HG03064 (cell line): ENCODE data around the gene RRAS2.

Source experiments
- ATAC-seq: cut with Tn5 transposase; IDR thresholded peaks from one replicate; pipeline ENCODE4 v1.9.1; 2021; ENCODE audit warnings: low read depth; ENCODE audit not compliant: unreplicated experiment

The RRAS2 gene

DNA sequence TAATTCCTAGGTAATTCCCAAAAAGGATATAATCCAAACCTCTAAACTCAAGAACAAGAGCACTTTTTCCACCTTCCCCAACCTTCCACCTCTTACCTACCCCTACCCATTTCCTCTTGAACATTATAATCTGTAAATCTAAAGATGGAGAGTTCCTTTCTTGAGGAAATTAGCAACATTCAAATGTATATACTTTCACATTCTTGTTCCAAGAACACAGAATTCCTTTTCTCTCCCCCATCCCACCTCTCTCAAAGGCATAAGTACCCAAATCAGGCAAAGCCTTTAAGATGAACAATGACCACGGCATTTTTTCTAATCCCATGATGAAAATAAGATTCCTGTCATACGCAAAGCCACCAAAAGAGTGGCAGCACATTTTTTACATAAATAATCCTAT is 18.3 kb downstream of the RRAS2 start:
- ATAC-seq: no peak

DNA sequence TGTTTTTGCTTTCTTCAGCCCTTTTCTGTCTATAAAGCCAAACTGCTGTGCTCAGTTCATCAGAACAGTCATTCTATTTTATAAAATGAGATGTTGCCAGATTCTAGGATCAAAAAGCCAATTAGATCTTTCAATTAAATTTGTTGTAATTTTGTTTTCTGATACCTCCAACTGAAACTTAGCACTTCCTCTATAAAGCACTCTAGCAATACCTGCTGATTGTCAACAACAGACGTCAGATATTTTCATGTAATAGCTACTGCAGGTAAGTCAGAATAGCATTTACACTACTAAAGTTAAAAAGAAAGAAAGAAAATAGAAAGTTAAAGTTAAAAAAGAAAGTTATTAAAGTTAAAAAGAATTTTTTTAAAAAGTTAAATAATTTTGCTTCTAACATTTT is 19.6 kb downstream of the RRAS2 start:
- ATAC-seq: no peak

DNA sequence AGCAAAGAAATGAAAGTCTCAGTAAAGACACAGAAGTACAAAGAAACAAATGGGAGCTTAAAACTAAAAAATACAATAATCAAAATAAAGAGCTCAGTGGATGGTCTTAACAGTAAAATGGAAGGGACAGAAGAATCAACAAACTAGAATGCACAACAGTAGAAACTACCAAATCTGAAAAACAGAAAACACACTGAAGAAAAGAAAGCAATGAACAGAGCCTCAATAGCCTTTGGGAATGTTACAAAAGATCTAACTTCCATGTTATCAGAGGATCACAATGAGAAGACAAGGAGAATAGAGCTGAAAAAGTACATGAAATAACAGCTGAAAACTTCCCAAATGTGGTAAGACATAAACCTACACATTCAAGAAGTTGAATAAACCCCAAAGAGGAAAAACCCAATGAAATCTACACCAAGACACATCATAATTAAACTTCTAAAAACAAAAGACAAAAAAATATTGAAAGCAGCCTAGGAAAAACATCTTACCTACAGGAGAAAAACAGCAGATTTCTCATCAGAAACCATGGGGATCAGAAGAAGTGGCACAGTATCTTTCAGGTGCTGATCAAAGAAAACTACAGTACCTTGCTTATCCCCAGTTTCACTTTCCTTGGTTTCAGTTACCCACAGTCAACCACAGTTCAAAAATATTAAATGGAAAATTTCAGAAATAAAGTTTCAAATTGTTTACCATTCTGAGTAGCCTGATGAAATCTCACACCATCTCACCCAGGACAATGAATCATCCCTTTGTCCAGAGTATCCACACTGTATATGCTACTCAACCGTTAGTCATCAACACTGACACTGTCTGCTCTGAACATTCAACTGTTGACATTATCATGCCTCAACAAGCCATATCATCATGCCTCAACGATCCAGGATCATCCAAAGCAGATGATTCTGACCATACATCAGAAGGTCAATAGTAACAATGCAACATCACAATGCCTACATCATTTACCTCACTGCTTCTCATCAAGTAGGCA is 22.2 kb downstream of the RRAS2 start:
- no peak for ATAC-seq

DNA sequence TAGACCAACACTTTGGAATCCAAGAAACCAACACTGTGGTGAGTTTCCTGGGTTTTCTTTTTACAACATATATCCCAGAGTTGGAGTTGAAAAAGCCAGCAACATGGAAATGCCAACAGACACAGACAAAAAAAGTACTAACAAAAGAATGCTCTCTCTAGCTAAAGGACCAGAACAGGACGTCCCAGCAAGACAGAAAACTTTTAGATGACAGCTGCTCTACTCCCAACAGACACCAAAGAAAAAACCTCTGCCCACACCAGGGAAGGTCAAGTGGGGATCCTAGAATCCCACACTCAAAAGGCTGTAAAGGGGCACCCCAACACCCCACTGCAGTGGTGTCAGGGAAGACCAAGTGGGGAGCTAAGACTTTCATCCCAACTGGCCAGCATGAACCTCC is 23.3 kb downstream of the RRAS2 start:
- no peak for ATAC-seq

DNA sequence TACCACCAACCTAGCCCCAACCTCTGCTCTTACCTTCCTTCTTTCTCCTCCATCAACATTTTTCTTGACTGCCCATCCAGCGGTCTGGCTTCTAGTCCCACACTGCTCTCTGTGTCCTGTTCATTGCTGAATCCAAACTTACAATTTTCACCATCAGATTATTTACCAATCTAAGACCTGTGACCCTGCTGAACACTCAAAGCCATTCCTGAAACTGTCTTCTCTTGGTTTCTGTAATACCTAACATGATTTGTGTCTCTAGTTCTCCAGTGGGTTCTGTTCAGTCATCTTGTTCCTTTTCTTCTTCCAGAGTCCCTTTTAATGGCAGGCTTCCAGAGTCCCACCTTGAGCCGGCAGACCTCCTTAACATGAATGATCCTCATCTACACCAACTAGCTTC is 24.1 kb downstream of the RRAS2 start:
- no peak for ATAC-seq

DNA sequence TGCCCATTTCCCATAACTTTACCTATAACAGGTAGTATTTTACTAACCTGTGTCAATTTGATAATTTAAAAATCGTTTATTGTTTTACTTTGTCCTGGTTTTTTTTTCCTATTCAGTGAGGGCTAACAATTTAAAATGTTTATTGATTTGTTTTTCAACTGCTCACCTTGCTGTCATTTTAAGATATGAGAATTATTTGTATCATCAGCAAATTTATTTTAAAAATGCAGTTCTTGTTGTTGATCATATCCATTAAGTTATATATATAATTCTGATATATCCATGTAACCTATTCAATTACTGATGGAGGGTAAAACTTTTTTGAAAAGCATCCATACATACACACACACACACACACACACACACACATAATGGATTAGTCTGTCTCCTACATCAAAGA is 24.8 kb downstream of the RRAS2 start:
- ATAC-seq: no peak

DNA sequence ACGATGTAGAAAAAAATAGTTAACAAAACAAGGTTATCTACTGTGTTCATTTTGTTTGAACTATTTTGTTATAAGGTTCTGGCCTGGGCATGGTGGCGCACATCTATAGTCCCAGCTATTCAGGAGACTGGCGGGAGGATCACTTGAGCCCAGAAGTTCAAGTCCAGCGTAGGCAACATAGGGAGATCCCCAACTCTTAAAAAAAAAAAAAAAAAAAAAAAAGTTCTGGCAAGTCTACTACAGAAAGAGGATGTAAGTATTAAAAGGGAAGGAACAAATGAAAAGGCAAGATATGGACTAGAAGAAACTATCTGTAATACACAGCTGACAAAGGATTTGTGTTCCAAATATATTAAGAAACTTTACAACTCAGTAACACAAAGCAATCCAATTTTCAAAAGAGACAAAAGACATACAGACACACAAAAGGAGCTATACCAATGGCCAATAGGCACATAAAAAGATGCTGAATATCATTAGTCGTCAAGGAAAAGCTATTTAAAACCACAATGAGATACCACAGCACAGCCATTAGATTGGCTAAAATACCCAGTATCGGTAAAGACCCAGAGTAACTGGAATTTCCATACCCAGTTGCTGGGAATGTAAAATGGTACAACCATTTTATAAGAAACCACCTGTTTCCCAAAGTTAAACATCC is 27.4 kb downstream of the RRAS2 start:
- no peak for ATAC-seq

DNA sequence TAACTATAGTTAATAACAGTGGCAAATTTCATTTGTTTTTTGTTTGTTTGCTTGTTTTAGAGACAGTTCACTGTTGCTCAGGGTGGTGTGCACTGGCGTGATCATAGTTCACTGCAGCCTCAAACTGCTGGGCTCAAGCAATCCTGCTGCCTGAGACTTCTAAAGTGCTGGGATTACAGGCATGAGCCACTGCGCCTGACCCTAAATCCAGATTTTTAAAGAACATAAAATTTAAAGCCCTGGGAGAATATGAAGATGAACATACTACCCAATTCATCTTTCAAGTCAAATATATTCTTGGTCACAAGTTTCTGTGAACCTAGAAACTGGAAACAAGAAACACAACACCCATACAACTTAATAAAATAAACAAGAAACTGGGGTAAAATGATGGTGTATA is 28.1 kb downstream of the RRAS2 start:
- ATAC-seq: no peak

DNA sequence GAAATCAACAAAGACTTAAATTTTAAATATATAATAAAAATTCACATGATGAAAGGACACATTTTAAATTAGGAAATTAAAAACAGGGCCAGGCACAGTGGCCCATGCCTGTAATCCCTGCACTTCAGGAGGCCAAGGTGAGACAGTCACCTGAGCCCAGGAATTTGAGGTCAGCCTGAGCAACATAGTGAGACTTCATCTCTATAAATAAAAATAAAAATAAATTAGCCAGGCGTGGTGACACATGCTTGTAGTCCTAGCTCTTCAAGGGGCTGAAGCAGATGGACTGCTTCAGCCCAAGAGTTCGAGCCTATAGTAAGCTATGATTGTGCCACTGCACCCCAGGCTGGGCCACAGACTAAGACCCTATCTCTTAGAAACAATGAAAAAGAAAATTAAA is 29.3 kb downstream of the RRAS2 start:
- no peak for ATAC-seq

DNA sequence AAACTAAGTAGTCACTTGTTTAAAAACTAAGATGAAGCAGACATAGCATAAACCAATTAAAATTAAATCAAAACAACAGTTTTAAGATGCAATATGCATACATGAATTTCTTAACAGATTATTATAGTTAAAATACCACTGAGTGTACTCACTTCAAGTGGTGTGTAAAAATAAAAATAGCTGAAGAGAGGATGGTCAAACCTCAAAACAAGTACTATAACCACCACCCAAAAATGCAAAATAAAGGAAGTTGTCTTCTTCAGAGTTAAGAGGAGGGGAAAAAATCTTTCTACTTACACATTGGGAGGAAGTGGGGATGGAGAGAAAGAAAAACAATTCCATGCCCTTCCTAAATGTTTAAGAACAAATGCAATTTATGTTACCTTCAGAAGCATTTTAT is 31.9 kb downstream of the RRAS2 start:
- no peak for ATAC-seq

DNA sequence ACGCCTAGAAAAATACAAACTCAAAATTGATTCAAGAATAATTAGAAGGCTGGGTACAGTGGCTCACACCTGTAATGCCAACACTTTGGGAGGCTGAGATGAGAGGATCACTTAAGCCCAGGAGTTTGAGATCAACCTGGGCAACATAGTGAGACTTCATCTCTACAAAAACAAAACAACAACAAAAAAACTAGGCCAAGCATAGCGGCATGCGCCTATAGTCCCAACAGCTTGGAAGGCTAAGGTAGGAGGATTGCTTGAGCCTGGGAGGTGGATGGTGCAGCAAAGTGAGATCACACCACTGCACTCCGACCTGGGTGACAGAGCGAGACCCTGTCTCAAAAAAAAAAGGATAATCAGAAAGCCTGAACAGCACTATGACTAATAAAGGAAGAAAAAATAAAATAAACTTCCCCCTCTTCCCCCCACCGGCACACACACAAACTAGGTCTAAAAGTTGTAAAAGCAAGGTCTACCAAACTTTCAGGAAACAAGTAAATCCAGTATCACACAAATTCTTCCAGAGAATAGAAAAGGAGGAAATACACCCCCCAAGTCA is 35.8 kb downstream of the RRAS2 start:
- no peak for ATAC-seq

DNA sequence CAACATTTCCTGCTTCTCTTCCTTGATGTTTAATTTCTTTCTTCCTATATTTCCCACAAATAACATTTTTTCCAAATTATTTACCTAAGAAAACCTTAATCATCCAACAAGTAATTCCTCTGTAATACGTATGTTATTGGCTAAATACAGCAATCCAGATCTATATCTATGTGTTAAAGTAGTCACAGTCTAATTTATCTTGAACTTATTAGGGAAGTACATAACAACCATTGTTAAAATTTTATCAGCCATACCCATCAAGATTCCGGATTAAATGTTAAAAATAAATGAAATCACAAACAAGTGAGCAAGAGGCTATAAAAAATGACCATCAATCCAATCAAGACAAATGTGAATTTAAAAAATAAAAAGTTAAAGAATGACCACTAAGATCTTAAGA is 36.5 kb downstream of the RRAS2 start:
- no peak for ATAC-seq

DNA sequence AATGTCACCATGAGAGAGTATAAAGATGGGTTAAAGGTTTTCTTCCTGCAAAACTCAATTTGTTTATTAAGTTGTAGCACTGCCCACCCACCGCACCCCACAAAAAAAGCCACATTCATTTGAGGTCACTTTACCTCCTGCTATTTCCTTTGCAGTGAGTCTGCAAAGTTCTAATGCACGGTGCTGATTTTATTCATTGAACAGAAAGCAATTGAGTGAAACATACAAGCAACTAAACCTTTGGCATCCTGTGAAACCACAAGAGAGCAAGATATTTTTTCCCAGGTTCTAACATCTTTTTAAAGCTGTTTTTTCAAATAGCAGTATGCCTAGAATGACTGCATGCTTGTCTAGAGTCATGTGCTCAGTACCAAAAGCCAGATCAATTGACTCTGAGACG is 39.0 kb downstream of the RRAS2 start:
- peak; percentile 57 for ATAC-seq

DNA sequence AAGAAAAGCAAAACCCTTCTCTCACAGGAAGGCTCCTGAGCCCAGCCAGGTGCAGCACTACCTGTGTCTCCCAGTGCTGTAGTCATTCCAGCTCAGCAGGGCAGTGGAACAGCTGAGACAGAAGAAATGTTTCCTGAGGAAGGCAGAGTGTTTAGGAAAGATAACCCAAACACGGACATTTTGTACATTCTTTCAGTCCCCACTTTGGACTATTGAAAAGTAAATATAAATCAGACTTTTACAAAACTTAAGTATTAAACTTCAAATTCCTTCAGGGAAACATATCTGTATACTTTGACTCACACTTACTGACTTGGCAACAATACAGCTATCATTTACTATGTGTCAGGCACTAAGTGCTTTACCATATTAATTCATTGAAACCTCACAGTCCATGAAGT is 40.4 kb downstream of the RRAS2 start:
- ATAC-seq: no peak

DNA sequence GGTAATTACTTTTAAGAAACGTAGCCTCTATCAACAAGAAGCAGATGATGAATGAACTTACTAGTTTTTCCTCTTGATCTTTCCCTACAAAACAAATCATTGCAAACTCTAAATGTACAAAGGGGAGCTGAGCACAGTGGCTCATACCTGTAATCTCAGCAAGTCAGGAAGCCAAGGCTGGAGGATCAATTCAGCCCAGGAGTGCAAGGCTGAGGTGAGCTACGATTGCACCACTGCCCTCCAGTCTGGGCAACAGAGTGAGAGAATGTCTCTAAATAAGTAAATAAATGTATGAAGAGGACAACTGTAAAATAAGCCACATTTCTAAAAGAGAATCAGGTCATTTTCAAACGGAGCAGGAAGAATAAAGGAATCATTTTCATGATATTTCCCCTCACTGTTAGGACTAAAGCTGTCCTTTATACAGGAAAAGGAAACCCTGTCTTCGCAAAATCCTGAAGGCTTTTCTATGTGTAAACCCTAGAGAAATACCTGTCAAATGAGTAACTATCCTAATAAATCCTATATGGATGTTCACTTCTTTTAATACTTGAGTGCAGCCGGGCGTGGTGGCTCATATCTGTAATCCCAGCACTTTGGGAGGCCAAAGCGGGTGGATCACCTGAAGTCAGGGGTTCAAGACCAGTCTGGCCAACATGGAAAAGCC is 41.2 kb downstream of the RRAS2 start:
- ATAC-seq: no peak

DNA sequence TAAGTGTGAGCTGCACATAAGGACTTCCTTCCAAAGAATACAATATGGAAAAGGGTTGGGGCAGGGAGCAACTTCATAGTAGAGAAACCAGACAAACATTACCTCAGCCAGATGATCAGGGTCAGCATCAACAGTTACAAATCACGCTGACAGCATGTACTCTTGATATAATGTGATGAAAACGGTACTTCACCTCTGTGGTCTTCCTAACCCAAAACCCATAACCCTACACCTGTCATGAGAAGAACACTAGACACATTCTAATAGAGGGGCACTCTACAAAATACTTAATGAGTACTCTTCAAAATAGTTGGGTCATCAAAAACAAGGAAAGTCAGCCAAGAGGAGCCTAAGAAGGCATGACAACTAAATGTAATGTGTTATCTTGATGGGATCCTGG is 43.9 kb downstream of the RRAS2 start:
- ATAC-seq: no peak

DNA sequence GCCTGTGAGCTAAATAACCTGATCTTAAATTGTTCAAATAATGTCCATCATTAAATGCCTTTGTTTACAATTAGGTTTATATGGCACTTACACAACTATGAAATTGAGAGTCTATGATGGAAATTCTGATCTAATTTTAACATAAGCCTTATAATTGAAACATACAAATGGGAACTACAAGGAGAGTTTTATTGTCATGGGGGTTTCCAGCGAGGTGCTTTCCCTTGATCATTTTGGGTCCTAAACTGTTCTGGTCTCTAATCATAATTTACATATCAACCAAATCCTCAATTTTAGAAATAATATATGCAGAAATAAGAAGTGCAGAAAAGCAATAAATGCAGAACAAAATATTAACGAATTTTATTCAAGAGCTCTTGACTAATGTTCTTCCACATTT is 44.9 kb downstream of the RRAS2 start:
- no peak for ATAC-seq

DNA sequence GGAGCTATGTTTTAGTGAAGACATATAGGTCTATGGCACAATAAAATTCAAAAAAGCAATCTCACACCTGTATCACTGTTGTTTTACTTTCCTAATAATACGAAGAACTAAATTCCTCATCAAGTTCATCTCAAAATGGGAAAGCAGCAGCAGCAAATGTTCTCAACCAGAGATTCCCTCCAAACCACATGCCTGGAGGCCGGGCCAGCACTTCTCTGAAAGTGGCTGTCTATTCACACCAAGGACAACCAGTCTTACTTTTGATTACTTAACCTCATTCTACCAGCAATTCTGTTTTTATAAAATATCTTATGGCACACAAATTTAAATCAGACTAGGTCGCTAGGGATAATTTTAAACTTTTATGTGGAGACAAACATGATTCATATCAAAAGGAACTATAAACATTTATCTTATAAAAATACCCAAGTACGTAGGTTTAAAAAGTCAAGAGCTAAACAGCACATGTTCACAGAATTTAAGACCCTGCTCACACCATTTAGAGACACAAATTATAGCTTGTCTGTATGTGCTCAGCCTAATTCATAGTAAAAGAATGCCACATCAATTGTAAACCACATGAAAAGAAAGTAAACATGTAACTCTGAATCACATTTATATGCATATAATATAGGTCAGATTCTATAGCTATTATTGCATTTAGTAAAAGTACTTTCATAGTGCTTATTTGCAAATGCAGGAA is 46.1 kb downstream of the RRAS2 start:
- no peak for ATAC-seq

DNA sequence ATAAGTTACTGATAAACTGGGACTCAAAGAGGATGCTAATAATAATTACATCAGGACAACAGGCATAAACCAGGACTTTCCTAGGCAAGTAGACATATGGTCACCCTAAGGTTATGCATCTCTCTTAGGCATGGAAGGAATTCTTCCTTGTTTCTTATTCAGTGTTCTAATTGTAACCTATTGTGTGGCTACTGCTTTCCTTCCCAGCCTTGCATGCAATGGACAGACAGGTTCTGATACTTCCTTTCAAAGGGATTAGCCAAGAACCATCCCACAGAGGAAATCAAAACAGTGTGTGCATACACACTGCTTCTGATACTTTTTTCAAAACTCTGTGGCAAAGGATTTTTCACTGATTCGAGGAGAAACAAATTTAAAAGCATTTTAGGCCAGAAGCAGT is 48.3 kb downstream of the RRAS2 start:
- no peak for ATAC-seq

DNA sequence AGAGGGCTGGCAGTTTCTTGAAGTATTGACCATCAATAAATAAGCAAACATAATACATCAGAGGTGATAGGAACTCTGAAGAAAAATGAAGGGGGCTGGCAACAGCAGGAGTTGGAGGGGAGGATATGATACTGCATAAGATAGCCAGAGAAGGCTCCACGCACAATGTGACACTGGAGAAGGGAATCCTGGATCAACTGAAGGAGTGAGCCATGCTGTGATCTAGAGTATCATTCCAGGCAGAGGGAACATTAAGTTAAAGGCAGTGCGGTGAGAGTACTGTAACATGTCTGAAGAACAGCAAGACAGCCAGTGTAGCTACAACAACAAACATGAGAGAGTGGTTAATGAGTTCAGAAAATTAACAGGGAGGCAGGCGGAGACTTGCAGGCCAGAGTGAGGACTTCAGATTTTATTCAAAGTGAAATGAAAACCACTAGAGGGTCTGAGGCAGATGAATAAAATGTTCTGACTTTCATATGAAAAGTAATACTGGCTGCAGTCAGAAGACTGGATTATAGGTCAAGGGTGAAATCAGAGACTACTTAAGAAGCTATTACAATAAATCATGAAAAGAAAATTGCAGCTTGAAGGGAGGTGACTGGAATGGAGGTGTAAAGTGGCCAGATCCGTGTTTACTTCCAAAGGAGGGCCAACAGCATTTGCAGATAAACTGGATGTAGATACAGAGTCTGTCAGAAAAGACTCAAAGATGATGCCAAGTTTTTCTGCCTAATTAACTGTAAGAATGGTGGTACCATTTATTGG is 49.4 kb downstream of the RRAS2 start:
- no peak for ATAC-seq
